ENCODE data around the gene KIF7. TPM values are rescaled to one million over a fixed set of nuclear protein-coding genes. Genes with fewer than 3 reads are reported as not detected.

KIF7 gene, protein sequence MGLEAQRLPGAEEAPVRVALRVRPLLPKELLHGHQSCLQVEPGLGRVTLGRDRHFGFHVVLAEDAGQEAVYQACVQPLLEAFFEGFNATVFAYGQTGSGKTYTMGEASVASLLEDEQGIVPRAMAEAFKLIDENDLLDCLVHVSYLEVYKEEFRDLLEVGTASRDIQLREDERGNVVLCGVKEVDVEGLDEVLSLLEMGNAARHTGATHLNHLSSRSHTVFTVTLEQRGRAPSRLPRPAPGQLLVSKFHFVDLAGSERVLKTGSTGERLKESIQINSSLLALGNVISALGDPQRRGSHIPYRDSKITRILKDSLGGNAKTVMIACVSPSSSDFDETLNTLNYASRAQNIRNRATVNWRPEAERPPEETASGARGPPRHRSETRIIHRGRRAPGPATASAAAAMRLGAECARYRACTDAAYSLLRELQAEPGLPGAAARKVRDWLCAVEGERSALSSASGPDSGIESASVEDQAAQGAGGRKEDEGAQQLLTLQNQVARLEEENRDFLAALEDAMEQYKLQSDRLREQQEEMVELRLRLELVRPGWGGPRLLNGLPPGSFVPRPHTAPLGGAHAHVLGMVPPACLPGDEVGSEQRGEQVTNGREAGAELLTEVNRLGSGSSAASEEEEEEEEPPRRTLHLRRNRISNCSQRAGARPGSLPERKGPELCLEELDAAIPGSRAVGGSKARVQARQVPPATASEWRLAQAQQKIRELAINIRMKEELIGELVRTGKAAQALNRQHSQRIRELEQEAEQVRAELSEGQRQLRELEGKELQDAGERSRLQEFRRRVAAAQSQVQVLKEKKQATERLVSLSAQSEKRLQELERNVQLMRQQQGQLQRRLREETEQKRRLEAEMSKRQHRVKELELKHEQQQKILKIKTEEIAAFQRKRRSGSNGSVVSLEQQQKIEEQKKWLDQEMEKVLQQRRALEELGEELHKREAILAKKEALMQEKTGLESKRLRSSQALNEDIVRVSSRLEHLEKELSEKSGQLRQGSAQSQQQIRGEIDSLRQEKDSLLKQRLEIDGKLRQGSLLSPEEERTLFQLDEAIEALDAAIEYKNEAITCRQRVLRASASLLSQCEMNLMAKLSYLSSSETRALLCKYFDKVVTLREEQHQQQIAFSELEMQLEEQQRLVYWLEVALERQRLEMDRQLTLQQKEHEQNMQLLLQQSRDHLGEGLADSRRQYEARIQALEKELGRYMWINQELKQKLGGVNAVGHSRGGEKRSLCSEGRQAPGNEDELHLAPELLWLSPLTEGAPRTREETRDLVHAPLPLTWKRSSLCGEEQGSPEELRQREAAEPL (N-terminal part only)
- 11.2 and 12.0 TPM in 2 replicates for polyA plus RNA-seq (2012; rRNA removed)
- 5.8 and 7.6 TPM in 2 replicates for polyA plus RNA-seq (2012; cell fraction: cytosol; rRNA removed)
- polyA plus RNA-seq (2012; cell fraction: nucleus; rRNA removed): 26.1 and 33.6 TPM in 2 replicates

DNA sequence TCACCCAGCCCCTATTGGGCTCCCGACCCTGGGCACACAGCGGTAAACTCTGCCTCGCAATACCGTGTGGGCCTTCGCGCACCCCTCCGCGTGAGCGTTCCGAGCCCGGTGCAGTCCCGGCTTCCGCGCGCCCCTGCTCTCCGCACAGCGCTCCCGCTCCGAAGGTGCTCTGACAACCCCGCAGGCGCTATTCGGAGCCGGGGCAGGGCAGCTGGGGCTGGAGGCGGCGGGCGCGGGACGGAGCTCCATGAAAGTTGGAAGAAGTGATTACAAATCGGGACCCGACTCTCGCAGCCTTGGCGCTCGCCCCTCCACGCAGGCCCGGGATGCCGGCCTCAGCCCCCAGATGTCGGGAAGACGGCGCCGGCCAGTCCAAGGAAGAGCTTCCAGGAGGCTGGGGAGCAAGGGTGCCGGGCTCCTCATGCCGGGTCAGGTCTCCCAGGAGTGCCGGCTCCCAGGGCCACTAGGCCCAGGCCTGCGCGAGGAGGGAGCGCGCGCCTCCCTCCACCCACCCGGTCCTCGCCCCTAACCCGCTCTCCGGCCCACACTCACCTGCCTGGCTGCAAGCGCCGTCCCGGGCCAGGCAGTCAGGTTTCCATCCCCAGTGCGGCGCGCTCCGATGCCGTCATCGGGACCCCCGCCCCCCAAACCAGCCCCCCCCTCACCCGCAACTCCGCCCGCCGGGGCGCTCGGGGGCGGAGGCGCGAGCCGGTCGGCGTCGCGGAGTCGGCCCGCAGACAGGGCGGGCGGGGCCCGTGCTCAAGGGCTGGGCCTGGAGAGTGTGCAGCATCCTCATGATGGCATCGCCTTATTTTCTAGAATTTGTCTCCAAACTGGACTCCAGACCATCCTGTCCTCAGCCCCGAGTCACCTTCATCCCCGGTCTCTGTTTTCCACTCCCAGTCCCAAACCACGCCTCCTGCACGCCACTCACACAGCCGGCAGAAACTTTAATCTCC lies at the start of gene KIF7:
TSS of gene KIF7 (minus strand) at position 621 of the 959 bp plus-strand sequence. CDS start 2,537 bp downstream, outside the sequence.
- peak; percentile 98 for DNase-seq
- peak within 1 kb of the TSS; percentile 85 for H3K9ac ChIP-seq
- peak within 1 kb of the TSS; percentile 28 to 35; a peak in 2 of 4 replicates for H3K27ac ChIP-seq (ENCODE audit: low read depth in 2 of 2, low read length in 1 of 2)
- H3K4me2 ChIP-seq: peak within 1 kb of the TSS; percentile 96
- peaks cover 0 to 6% of the 10 kb centered on the region in 2 experiments; a peak in 2 of 4 replicates for H3K4me1 ChIP-seq (ENCODE audit: control insufficient read depth in 1 of 2, insufficient read depth in 2 of 2, low read depth in 1 of 2, low read length in 1 of 2)
- peaks cover 0 to 6% of the 10 kb centered on the region in 2 experiments for H3K36me3 ChIP-seq (replicated peaks in 1 of 2; ENCODE audit: control insufficient read depth in 1 of 2, insufficient read depth in 2 of 2, low read length in 1 of 2)
- H3K27me3 ChIP-seq (ENCODE audit: insufficient read depth): no peaks in the 10 kb centered on the region
- ChIA-PET POLR2A (interaction anchor here (1.1 to 1.2 kb wide), 2 partner anchors 11 to 239 kb away, joined by 3 to 4 read pairs; partner anchors contain the start of gene AP3S2), CTCF (interaction anchor here (0.6 to 1.6 kb wide), 4 partner anchors 9 to 85 kb away, joined by 3 to 7 read pairs (median 4); no protein-coding TSS in a partner anchor)
- no peaks in the 10 kb centered on the region for H3K9me2 ChIP-seq
- peak within 1 kb of the TSS; percentile 74 to 90 for H3K4me3 ChIP-seq (ENCODE audit: low read depth in 2 of 2, low read length in 1 of 2)
- WGBS (ENCODE audit: low lambda C conversion rate): 11% methylated on average over 31 of the region's 87 CpGs
- H3K79me2 ChIP-seq (ENCODE audit: insufficient read depth): peaks cover 35% of the 10 kb centered on the region
- H2AFZ ChIP-seq (ENCODE audit: low read depth): peak within 1 kb of the TSS; percentile 92
- no peaks in the 10 kb centered on the region for H3K9me3 ChIP-seq
- H4K20me1 ChIP-seq (ENCODE audit: insufficient read depth): no peaks in the 10 kb centered on the region
- H3F3A ChIP-seq (replicated peaks; ENCODE audit: insufficient read depth): peaks cover 20% of the 10 kb centered on the region
- TF ChIP-seq, protein P1, sequence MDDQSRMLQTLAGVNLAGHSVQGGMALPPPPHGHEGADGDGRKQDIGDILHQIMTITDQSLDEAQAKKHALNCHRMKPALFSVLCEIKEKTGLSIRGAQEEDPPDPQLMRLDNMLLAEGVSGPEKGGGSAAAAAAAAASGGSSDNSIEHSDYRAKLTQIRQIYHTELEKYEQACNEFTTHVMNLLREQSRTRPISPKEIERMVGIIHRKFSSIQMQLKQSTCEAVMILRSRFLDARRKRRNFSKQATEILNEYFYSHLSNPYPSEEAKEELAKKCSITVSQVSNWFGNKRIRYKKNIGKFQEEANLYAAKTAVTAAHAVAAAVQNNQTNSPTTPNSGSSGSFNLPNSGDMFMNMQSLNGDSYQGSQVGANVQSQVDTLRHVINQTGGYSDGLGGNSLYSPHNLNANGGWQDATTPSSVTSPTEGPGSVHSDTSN (IDR thresholded peaks at IDR 0.05): no peak
- TF ChIP-seq GABPA (IDR thresholded peaks at IDR 0.05; ENCODE audit: low read depth) (no peak), FOXJ3 (CRISPR knock-in tag; IDR thresholded peaks at IDR 0.05) (no peak), NFIC (IDR thresholded peaks at IDR 0.05; ENCODE audit: borderline replicate concordance) (no peak), JUND (IDR thresholded peaks at IDR 0.05) (no peak), MXI1 (IDR thresholded peaks at IDR 0.05; ENCODE audit: low read depth, low read length) (peak; percentile 36; the same call in 1 of the 2 replicates), POLR2AphosphoS5 (IDR thresholded peaks at IDR 0.05; ENCODE audit: low read depth, low read length) (peak; percentile 44; the same call in 1 of the 2 replicates), YY1 (IDR thresholded peaks at IDR 0.05; ENCODE audit: low read depth) (no peak), TCF12 (IDR thresholded peaks at IDR 0.05) (no peak), ELF1 (IDR thresholded peaks at IDR 0.05) (no peak), FOSL2 (IDR thresholded peaks at IDR 0.05; ENCODE audit: borderline replicate concordance, low read depth) (no peak)
- TF ChIP-seq, protein P2, sequence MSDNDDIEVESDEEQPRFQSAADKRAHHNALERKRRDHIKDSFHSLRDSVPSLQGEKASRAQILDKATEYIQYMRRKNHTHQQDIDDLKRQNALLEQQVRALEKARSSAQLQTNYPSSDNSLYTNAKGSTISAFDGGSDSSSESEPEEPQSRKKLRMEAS (IDR thresholded peaks at IDR 0.05; ENCODE audit: low read depth): peak; percentile 63
- TF ChIP-seq, protein P3, sequence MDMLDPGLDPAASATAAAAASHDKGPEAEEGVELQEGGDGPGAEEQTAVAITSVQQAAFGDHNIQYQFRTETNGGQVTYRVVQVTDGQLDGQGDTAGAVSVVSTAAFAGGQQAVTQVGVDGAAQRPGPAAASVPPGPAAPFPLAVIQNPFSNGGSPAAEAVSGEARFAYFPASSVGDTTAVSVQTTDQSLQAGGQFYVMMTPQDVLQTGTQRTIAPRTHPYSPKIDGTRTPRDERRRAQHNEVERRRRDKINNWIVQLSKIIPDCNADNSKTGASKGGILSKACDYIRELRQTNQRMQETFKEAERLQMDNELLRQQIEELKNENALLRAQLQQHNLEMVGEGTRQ (IDR thresholded peaks at IDR 0.05; ENCODE audit: borderline replicate concordance, low read depth, low read length): no peak
- TF ChIP-seq, protein P4, sequence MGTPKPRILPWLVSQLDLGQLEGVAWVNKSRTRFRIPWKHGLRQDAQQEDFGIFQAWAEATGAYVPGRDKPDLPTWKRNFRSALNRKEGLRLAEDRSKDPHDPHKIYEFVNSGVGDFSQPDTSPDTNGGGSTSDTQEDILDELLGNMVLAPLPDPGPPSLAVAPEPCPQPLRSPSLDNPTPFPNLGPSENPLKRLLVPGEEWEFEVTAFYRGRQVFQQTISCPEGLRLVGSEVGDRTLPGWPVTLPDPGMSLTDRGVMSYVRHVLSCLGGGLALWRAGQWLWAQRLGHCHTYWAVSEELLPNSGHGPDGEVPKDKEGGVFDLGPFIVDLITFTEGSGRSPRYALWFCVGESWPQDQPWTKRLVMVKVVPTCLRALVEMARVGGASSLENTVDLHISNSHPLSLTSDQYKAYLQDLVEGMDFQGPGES (IDR thresholded peaks at IDR 0.05; ENCODE audit: low read depth, low read length): no peak
- TF ChIP-seq, protein P5, sequence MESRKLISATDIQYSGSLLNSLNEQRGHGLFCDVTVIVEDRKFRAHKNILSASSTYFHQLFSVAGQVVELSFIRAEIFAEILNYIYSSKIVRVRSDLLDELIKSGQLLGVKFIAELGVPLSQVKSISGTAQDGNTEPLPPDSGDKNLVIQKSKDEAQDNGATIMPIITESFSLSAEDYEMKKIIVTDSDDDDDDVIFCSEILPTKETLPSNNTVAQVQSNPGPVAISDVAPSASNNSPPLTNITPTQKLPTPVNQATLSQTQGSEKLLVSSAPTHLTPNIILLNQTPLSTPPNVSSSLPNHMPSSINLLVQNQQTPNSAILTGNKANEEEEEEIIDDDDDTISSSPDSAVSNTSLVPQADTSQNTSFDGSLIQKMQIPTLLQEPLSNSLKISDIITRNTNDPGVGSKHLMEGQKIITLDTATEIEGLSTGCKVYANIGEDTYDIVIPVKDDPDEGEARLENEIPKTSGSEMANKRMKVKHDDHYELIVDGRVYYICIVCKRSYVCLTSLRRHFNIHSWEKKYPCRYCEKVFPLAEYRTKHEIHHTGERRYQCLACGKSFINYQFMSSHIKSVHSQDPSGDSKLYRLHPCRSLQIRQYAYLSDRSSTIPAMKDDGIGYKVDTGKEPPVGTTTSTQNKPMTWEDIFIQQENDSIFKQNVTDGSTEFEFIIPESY (IDR thresholded peaks at IDR 0.05; ENCODE audit: borderline replicate concordance, low read depth): no peak
- TF ChIP-seq, protein P6, sequence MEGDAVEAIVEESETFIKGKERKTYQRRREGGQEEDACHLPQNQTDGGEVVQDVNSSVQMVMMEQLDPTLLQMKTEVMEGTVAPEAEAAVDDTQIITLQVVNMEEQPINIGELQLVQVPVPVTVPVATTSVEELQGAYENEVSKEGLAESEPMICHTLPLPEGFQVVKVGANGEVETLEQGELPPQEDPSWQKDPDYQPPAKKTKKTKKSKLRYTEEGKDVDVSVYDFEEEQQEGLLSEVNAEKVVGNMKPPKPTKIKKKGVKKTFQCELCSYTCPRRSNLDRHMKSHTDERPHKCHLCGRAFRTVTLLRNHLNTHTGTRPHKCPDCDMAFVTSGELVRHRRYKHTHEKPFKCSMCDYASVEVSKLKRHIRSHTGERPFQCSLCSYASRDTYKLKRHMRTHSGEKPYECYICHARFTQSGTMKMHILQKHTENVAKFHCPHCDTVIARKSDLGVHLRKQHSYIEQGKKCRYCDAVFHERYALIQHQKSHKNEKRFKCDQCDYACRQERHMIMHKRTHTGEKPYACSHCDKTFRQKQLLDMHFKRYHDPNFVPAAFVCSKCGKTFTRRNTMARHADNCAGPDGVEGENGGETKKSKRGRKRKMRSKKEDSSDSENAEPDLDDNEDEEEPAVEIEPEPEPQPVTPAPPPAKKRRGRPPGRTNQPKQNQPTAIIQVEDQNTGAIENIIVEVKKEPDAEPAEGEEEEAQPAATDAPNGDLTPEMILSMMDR (IDR thresholded peaks at IDR 0.05): no peak
- TF ChIP-seq, protein P7, sequence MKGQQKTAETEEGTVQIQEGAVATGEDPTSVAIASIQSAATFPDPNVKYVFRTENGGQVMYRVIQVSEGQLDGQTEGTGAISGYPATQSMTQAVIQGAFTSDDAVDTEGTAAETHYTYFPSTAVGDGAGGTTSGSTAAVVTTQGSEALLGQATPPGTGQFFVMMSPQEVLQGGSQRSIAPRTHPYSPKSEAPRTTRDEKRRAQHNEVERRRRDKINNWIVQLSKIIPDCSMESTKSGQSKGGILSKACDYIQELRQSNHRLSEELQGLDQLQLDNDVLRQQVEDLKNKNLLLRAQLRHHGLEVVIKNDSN (IDR thresholded peaks at IDR 0.05; ENCODE audit: borderline replicate concordance, low read depth): no peak

Measured in SK-N-SH (cell line).